WERI-Rb-1 (cell line): ENCODE data around the gene STK40.

Experiments used
- DNase-seq: peaks from one replicate; pipeline ENCODE4 v3.0.0-alpha.2; 2020
- H3K27ac ChIP-seq: fragments of 250-450 bp; sonication (Bioruptor Pico); 2 replicates; pipeline ENCODE4 v1.5.1; 2020; ENCODE audit warnings: mild to moderate bottlenecking, moderate library complexity
- H3K27me3 ChIP-seq: fragments of 250-450 bp; sonication (Bioruptor Pico); 2 replicates; pipeline ENCODE4 v1.5.1; 2021; ENCODE audit warnings: mild to moderate bottlenecking, low read depth, moderate library complexity; ENCODE audit not compliant: insufficient read depth, severe bottlenecking
- H3K36me3 ChIP-seq: fragments of 250-450 bp; sonication (Bioruptor Pico); 2 replicates; pipeline ENCODE4 v1.5.1; 2020; ENCODE audit warnings: mild to moderate bottlenecking, moderate library complexity
- H3K4me3 ChIP-seq: 2 replicates; pipeline ENCODE4 v1.5.1; 2011; ENCODE audit warnings: low read depth, mild to moderate bottlenecking, control low read depth, low read length
- H3K9me3 ChIP-seq: fragments of 250-450 bp; sonication (Bioruptor Pico); 2 replicates; pipeline ENCODE4 v1.5.1; 2021; ENCODE audit warnings: mild to moderate bottlenecking, moderate library complexity; ENCODE audit not compliant: severe bottlenecking
- CTCF ChIP-seq: IDR thresholded peaks from 2 replicates; pipeline ENCODE4 v1.5.1; 2011; ENCODE audit warnings: low read depth, mild to moderate bottlenecking, control low read depth, inconsistent platforms, low read length

STK40 gene

GRCh38 chr1:36324353-36324703 lies 61.4 kb downstream of the STK40 start:
- Histone ChIP-seq H3K27ac (no peak overlapping the region), H3K4me3 (no peak overlapping the region)

DNA sequence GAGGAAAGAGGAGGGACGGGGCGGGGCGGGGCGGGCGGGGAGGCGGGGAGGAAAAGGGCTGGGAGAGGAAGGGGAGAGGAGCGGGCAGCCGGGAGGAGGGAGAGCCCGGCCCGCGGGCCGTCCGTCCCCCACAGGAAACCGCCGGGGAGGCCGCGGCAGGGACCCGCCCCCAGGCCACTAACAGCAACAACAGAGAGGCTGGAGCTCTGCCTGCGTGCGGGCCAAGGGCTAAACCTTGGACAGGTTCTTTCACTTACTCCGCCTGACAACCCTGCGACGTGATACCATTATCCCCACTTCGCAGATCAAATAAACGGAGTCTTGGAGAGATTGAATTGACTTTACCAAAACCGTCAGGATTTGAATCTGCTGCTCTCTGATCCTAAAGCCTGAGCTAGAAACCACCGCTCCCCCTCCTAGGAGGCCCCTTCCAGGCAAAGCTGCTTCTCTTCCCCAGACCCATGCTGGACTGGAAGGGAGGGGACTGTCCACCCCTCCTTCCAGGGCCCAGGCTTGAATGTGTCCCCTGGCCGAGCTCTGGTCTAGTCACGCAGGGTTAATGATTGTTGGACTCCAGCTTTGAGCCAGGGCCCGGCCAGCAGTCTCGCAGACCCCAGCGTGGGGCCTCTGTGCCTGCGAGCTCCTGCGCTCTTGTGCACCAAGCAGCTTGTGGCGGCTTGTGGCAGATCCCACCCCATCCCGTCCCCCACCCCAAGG lies 61.9 kb downstream of the STK40 start, which contains the start of gene EVA1B:
Gene EVA1B, minus strand, starts transcription at position 10 of the 717 bp plus-strand sequence. CDS start 608 bp downstream, outside the sequence.
- Histone ChIP-seq H3K27ac (no peak within 1 kb of the TSS), H3K9me3 (no peaks in the 10 kb centered on the region), H3K27me3 (no peaks in the 10 kb centered on the region), H3K36me3 (no peaks in the 10 kb centered on the region), H3K4me3 (peak within 1 kb of the TSS; percentile 37)
- DNase-seq, result peak; percentile 65
- no peak for TF ChIP-seq CTCF

More at GRCh38 chr1:36324353-36324703, 61.4 kb downstream of the STK40 start:
- TF ChIP-seq CTCF, result no peak
- no peak for DNase-seq
- Histone ChIP-seq H3K27me3 (no peaks in the 10 kb centered on the region), H3K36me3 (no peaks in the 10 kb centered on the region), H3K9me3 (no peaks in the 10 kb centered on the region)

DNA sequence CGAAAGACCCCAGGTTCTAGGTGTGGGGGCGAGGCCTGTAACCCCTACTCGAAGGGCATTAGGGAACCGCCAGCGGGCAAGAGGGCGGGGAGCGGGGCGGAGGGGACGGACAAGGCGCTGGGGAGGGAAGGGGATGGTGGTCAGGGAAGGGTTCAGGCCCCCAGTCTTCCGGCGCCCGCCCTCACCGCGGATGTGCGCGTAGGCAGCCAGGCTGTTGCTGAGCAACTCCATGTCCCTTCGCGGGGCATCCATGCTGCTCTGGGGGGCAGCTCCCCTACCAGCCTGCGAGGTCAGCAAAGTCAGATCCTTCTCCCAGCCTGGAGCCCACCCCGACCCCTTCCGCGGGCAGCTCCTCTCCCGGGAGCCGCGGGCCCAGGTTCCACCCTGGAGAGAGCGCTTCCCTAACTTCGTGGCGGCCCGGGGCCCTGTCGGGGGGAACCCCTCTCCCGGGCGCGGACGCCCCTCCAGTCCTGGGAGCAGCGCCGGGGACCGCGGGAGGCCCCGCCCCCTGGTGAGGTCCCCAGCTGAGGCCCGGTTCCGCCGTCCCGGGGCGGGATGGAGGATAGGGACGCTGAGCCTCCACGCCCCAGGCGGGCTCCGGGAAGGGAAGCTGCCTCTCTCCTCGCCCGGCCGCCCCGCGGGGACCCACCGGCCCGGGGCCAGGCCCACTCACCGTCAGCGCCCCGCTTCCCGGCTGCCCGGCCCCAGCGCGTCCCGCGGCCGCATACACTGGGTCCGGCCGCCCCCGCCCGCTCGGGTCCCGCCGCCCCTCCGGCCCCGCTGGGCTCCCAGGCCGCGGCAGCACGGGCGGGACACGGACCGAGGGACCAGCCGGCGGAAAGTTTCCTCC lies 62.7 kb downstream of the STK40 start:
- no peak for DNase-seq
- H3K27ac ChIP-seq, result no peak overlapping the region

GRCh38 chr1:36322041-36322785 lies 63.5 kb downstream of the STK40 start:
- H3K36me3 ChIP-seq, result no peaks in the 10 kb centered on the region
- DNase-seq, result no peak
- H3K27me3 ChIP-seq, result no peaks in the 10 kb centered on the region
- no peak for TF ChIP-seq CTCF
- no peak overlapping the region for H3K4me3 ChIP-seq
- H3K27ac ChIP-seq, result no peak overlapping the region
- H3K9me3 ChIP-seq, result no peaks in the 10 kb centered on the region

More for the DNA sequence above, 62.7 kb downstream of the STK40 start:
- H3K4me3 ChIP-seq, result peak overlapping the region; percentile 37
- H3K36me3 ChIP-seq, result no peaks in the 10 kb centered on the region
- no peak for TF ChIP-seq CTCF
- H3K27me3 ChIP-seq, result no peaks in the 10 kb centered on the region
- H3K9me3 ChIP-seq, result no peaks in the 10 kb centered on the region

DNA sequence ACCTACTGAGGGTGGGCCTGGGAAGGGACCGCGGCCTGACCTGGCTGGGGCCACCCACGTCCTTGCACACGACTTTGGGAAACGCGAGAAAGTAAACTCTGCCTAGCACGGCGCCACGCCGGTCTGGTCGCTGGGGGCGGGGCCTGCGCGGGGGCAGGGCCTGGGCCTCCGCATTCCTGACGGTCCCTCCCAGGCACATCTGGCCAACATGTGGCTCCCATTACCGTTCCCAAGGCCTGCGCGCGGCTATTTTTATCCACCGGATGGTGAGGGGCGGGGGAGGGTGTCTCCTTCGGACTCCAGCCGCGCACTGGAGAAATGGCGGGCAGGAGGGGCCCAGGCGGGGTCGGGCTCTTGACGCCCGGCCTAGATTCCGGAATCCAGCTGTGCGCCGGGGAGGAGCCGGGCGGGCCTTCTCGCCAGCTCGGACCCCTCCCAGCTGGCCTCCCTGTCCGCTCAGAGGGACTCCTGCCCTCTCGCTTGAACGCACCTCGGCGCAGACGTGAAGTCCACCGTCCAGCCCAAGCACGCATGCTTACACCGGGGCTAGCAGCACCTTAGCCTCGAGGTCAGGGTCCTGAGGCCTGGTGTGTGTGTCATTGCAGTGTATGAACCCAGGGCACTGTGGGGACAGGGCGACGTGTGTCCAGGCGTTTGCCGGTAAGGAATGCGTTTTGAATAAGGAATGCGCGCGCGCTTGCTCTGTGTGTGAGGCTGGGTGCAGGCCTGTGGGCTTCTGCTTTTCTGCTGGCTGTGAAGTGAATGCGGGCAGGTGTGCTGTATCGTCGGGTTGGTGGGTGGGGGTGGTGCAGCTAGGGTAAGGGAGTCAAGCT lies 64.4 kb downstream of the STK40 start:
- Histone ChIP-seq H3K9me3 (no peaks in the 10 kb centered on the region), H3K27me3 (no peaks in the 10 kb centered on the region), H3K27ac (no peak overlapping the region), H3K4me3 (no peak overlapping the region), H3K36me3 (no peaks in the 10 kb centered on the region)
- no peak for DNase-seq
- TF ChIP-seq CTCF, result no peak
